Adrenal gland (tissue), 5 donors: ENCODE measurements around the gene INPP4A.

Experiments used
- CTCF ChIP-seq, 6 experiments: fragments of 450-650 bp in 4 of 6; fragments of 200-600 bp in 2 of 6; sonication (generic) in 1 of 6; IDR thresholded peaks; 1 replicate in 5 of 6; 2 replicates in 1 of 6; pipeline versions ENCODE4 v1.5.1 to v1.8.0; 2016 to 2021; ENCODE audit warnings: antibody characterized with exemption in 6 of 6, mild to moderate bottlenecking in 2 of 6, moderate library complexity in 1 of 6
- POLR2A ChIP-seq, 2 donors: fragments of 450-650 bp; IDR thresholded peaks; one replicate each; pipeline ENCODE4 v1.6.1; 2017; ENCODE audit warnings: antibody characterized with exemption in 2 of 2, mild to moderate bottlenecking in 2 of 2, moderate library complexity in 1 of 2
- donor health status: DM: no; HTN: no; CAD: no.

- TF ChIP-seq CTCF (IDR thresholded peaks at IDR 0.05) (no peak), POLR2A (IDR thresholded peaks at IDR 0.05) (no peak)
Measured at GRCh38 chr2:98404556-98405250, 40.0 kb upstream of the INPP4A start.
